HepG2 (cell line): ENCODE measurements around the gene DCLRE1B. TPM values are rescaled to one million over a fixed set of nuclear protein-coding genes. Genes with fewer than 3 reads are reported as not detected.

Source experiments
- FOXA3 ChIP-seq: IDR thresholded peaks from 2 replicates; pipeline ENCODE4 v1.6.1; 2016; ENCODE audit warnings: missing genetic modification reagents, missing compliant biosample characterization
- FOXM1 ChIP-seq: sonication (generic); formaldehyde crosslinking; IDR thresholded peaks from 2 replicates; pipeline ENCODE4 v1.5.0; 2020; ENCODE audit warnings: missing genetic modification reagents
- IRX3 ChIP-seq: sonication (generic); formaldehyde crosslinking; IDR thresholded peaks from 2 replicates; pipeline ENCODE4 v1.8.1; 2023; ENCODE audit warnings: mild to moderate bottlenecking, low read depth, missing genetic modification reagents, borderline replicate concordance
- PBX3 ChIP-seq: sonication (generic); formaldehyde crosslinking; IDR thresholded peaks from 2 replicates; pipeline ENCODE4 v1.8.1; 2023; ENCODE audit warnings: missing genetic modification reagents, inconsistent platforms, borderline replicate concordance
- POLR2AphosphoS5 ChIP-seq: IDR thresholded peaks from 2 replicates; pipeline ENCODE4 v1.6.1; 2012; ENCODE audit warnings: low read depth, low read length
- RCOR2 ChIP-seq: IDR thresholded peaks from 2 replicates; pipeline ENCODE4 v1.6.1; 2016; ENCODE audit warnings: missing biosample characterization, missing genetic modification reagents
- SOX5 ChIP-seq: IDR thresholded peaks from 2 replicates; pipeline ENCODE4 v1.6.1; 2016; ENCODE audit warnings: borderline replicate concordance
- SYNCRIP ChIP-seq: fragments of 200-400 bp; formaldehyde crosslinking; IDR thresholded peaks from 2 replicates; pipeline ENCODE4 v1.6.1; 2018; ENCODE audit warnings: mild to moderate bottlenecking, low read depth, low read length; ENCODE audit not compliant: insufficient read depth
- ZFP37 ChIP-seq: sonication (generic); formaldehyde crosslinking; IDR thresholded peaks from 2 replicates; pipeline ENCODE4 v1.4.0; 2020; ENCODE audit warnings: missing genetic modification reagents, borderline replicate concordance
- ZNF143 ChIP-seq: sonication (generic); formaldehyde crosslinking; IDR thresholded peaks from 2 replicates; pipeline ENCODE4 v1.4.0; 2020; ENCODE audit warnings: missing genetic modification reagents
- ZNF382 ChIP-seq: sonication (generic); formaldehyde crosslinking; IDR thresholded peaks from 2 replicates; pipeline ENCODE4 v1.5.0; 2020; ENCODE audit warnings: missing genetic modification reagents, mild to moderate bottlenecking, borderline replicate concordance
- ZNF468 ChIP-seq: sonication (generic); formaldehyde crosslinking; IDR thresholded peaks from 2 replicates; pipeline ENCODE4 v1.8.0; 2022; ENCODE audit warnings: mild to moderate bottlenecking, moderate library complexity, missing genetic modification reagents
- ZNF501 ChIP-seq: sonication (generic); formaldehyde crosslinking; IDR thresholded peaks from 2 replicates; pipeline ENCODE4 v1.5.1; 2020; ENCODE audit warnings: mild to moderate bottlenecking, moderate library complexity, missing genetic modification reagents
- ZNF503 ChIP-seq: sonication (generic); formaldehyde crosslinking; IDR thresholded peaks from 2 replicates; pipeline ENCODE4 v1.4.0; 2020; ENCODE audit warnings: missing genetic modification reagents
- ZNF574 ChIP-seq: sonication (generic); formaldehyde crosslinking; IDR thresholded peaks from 2 replicates; pipeline ENCODE4 v1.4.0; 2020; ENCODE audit warnings: missing genetic modification reagents
- ZNF619 ChIP-seq: sonication (generic); formaldehyde crosslinking; IDR thresholded peaks from 2 replicates; pipeline ENCODE4 v1.4.0; 2020; ENCODE audit warnings: mild to moderate bottlenecking, missing genetic modification reagents
- ZNF709 ChIP-seq: sonication (generic); formaldehyde crosslinking; IDR thresholded peaks from 2 replicates; pipeline ENCODE4 v1.5.0; 2020; ENCODE audit warnings: mild to moderate bottlenecking, missing genetic modification reagents
- ZNF720 ChIP-seq: sonication (generic); formaldehyde crosslinking; IDR thresholded peaks from 2 replicates; pipeline ENCODE4 v1.4.0; 2020; ENCODE audit warnings: missing genetic modification reagents
- ZNF768 ChIP-seq: sonication (generic); formaldehyde crosslinking; IDR thresholded peaks from 2 replicates; pipeline ENCODE4 v1.4.0; 2020; ENCODE audit warnings: missing genetic modification reagents
- polyA plus RNA-seq, 8 experiments: library from polyadenylated mRNA; depleted of rRNA in 3 of 8; stranded (reverse) in 7 of 8; unstranded in 1 of 8; fragments of >200 nt; fragmentation: Illumina TruSeq in 4 of 8; extraction: Trizol in 4 of 8; gene quantifications; 2 replicates each; pipeline versions ENCODE4 v1.2.1 to v1.2.3, GENCODE V29; 2011 to 2016; ENCODE audit warnings: low read depth in 4 of 8, missing spikeins in 1 of 8, mixed read lengths in 1 of 8; ENCODE audit not compliant: insufficient read depth in 1 of 8
- total RNA-seq, 5 experiments: library from RNA; depleted of rRNA; stranded (reverse); fragments of >200 nt; fragmentation: Illumina TruSeq; extraction: Trizol; gene quantifications; 2 replicates each; pipeline ENCODE4 v1.2.3, GENCODE V29; 2016; ENCODE audit warnings: low read depth in 1 of 5
- TF ChIP-seq, protein P1 (sequence below): sonication (generic); formaldehyde crosslinking; IDR thresholded peaks from 2 replicates; pipeline ENCODE4 v1.5.0; 2020; ENCODE audit warnings: mild to moderate bottlenecking, missing genetic modification reagents, borderline replicate concordance

DCLRE1B gene
- total and polyA plus RNA-seq, 2 of the 13 experiments (the other 11 are each of a cell fraction or from before 2014, with no cell fraction given), result 2.7 to 8.0 TPM

DNA sequence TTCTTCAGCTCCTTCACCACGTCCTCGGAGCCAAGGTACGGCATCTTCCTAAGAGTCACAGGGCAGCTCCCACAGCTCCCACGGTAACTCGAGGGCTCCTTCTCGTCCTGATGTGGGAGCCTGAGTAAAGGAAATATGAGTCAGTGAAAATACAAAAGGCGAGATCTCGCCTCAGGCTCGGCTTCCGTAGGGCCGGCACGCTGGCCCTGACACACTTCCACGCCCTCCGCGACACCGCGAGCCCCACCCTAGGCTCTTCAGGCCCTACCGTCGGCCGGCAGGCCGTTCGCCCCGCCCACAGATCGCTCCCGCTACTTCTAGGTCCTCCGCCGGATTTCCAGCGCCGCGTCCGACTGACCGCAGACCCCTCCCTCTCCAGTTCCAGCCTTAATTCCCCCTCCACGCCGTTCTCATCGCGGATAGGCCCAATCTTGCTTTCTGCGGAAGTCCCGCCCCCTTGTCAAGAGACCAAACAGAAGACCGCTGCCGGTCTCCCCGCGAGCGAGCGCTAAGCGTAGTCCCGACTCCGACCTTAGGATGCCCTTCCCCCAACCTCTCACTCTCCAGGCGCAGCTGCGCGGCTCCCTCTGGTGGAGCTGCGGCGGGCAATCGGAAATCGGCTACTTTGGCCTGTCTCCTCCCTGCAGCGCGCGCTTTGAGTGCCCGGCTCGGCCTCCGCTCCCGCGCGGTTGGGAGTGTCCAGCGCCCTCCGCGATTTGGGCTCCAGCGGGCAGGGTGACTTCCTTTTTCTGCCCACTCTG lies at the start of gene DCLRE1B, which contains the start of gene AP4B1 (continued):
- TF ChIP-seq ZNF574 (CRISPR knock-in tag), result peak; percentile 98
- no peak; the same call in 1 of the 2 replicates for TF ChIP-seq IRX3
- 0 out of 2 replicates have a peak, but pooled peaks have one; percentile 11 for TF ChIP-seq ZNF768 (CRISPR knock-in tag)
- TF ChIP-seq, protein P1, sequence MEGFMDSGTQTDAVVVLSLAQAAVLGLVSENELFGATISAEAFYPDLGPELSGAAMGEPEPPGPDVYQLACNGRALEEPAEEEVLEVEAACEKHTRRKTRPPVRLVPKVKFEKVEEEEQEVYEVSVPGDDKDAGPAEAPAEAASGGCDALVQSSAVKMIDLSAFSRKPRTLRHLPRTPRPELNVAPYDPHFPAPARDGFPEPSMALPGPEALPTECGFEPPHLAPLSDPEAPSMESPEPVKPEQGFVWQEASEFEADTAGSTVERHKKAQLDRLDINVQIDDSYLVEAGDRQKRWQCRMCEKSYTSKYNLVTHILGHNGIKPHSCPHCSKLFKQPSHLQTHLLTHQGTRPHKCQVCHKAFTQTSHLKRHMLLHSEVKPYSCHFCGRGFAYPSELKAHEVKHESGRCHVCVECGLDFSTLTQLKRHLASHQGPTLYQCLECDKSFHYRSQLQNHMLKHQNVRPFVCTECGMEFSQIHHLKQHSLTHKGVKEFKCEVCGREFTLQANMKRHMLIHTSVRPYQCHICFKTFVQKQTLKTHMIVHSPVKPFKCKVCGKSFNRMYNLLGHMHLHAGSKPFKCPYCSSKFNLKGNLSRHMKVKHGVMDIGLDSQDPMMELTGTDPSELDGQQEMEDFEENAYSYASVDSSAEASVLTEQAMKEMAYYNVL (CRISPR knock-in tag), result peak; percentile 67
- TF ChIP-seq SOX5, result peak; percentile 66; the same call in 1 of the 2 replicates
- TF ChIP-seq ZFP37 (CRISPR knock-in tag), result no peak; the same call in 1 of the 2 replicates
- TF ChIP-seq ZNF143, result peak; percentile 56
- peak; percentile 96 for TF ChIP-seq ZNF501
- TF ChIP-seq FOXA3 (CRISPR knock-in tag), result peak; percentile 74
- peak; percentile 71; the same call in 1 of the 2 replicates for TF ChIP-seq ZNF503 (CRISPR knock-in tag)
- TF ChIP-seq ZNF468 (CRISPR knock-in tag), result no peak
- TF ChIP-seq SYNCRIP, result no peak
- no peak for TF ChIP-seq ZNF720 (CRISPR knock-in tag)
- no peak for TF ChIP-seq FOXM1
- peak; percentile 84; the same call in 1 of the 2 replicates for TF ChIP-seq ZNF619 (CRISPR knock-in tag)
- no peak for TF ChIP-seq ZNF382 (CRISPR knock-in tag)
- TF ChIP-seq POLR2AphosphoS5, result peak; percentile 72
- TF ChIP-seq PBX3 (CRISPR knock-in tag), result 0 out of 2 replicates have a peak, but pooled peaks have one; percentile 45
- peak; percentile 70; the same call in 1 of the 2 replicates for TF ChIP-seq RCOR2 (CRISPR knock-in tag)
- TF ChIP-seq ZNF709 (CRISPR knock-in tag), result peak; percentile 43; the same call in 1 of the 2 replicates
